ENCODE results near the gene HIPK1. TPM values are rescaled to one million over a fixed set of nuclear protein-coding genes. Genes with fewer than 3 reads are reported as not detected.

Gene HIPK1
- total RNA-seq, 4 donors from 2014 or later = 59.4 to 81.8 (median 69.7) TPM

GRCh38 chr1:113977906-113978305, 48.8 kb downstream of the HIPK1 start:
- Histone ChIP-seq H3K9me3 (no peaks in the 10 kb centered on the region), H3K4me3 (no peak overlapping the region), H3K27me3 (no peaks in the 10 kb centered on the region), H3K4me1 (peaks cover 41% of the 10 kb centered on the region), H3K36me3 (peaks cover 21% of the 10 kb centered on the region), H3K27ac (no peak overlapping the region)
- WGBS = 65% methylated on average over 3 of the region's 3 CpGs
- no peak for TF ChIP-seq EP300 (IDR thresholded peaks at IDR 0.05)
- TF ChIP-seq POLR2A (IDR thresholded peaks at IDR 0.05) = no peak
- TF ChIP-seq, protein P1, sequence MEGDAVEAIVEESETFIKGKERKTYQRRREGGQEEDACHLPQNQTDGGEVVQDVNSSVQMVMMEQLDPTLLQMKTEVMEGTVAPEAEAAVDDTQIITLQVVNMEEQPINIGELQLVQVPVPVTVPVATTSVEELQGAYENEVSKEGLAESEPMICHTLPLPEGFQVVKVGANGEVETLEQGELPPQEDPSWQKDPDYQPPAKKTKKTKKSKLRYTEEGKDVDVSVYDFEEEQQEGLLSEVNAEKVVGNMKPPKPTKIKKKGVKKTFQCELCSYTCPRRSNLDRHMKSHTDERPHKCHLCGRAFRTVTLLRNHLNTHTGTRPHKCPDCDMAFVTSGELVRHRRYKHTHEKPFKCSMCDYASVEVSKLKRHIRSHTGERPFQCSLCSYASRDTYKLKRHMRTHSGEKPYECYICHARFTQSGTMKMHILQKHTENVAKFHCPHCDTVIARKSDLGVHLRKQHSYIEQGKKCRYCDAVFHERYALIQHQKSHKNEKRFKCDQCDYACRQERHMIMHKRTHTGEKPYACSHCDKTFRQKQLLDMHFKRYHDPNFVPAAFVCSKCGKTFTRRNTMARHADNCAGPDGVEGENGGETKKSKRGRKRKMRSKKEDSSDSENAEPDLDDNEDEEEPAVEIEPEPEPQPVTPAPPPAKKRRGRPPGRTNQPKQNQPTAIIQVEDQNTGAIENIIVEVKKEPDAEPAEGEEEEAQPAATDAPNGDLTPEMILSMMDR (IDR thresholded peaks at IDR 0.05) = no peak
- no peak for TF ChIP-seq POLR2AphosphoS5 (IDR thresholded peaks at IDR 0.05)
- no peak for DNase-seq (ENCODE audit: low spot score in 2 of 2)

DNA sequence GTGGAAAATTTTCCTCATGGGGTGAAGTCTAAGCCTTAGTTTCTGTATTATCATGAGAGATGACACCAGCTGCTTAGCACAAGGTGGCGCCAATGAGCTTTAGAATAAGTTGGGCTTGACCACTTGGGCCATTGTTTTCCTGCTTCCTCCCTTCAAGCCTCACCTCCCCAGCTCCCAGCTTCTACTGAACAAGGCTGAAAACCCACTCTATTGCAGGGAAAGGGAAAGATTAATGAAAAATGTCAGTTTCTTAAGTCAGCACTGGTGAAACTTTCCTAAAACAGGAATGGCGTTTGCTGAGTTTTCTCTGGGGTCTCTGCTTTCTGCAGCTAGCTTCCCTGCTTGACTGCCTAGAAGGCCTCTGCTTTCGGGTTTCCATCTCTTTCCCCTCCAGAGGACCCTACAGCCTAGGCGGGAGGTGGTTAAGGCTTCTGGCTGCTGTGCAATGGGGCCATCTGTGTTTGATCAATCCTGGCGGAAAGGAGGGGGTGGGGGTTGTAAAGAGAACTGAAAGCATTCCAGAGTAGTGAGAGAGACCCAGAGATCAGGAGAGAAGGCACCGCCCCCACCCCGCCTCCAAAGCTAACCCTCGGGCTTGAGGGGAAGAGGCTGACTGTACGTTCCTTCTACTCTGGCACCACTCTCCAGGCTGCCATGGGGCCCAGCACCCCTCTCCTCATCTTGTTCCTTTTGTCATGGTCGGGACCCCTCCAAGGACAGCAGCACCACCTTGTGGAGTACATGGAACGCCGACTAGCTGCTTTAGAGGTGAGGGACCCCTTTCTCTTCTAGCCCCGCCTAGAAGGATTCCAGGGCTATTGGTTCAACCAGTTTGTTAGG, 50.0 kb downstream of the HIPK1 start, which contains the start of gene OLFML3:
TSS of gene OLFML3 (plus strand) at position 612 of the 840 bp plus-strand sequence. CDS start at position 655, 43 bp downstream.
- Histone ChIP-seq H3K4me1 (peaks cover 53% of the 10 kb centered on the region), H3K4me3 (peak within 1 kb of the TSS; percentile 42), H3K9me3 (no peaks in the 10 kb centered on the region), H3K36me3 (peaks cover 9% of the 10 kb centered on the region), H3K27me3 (no peaks in the 10 kb centered on the region), H3K27ac (peak within 1 kb of the TSS; percentile 75)
- 20% methylated on average over 12 of the region's 13 CpGs for WGBS
- DNase-seq (ENCODE audit: low spot score in 2 of 2) = peak; percentile 87 to 91
- TF ChIP-seq, protein P1 (IDR thresholded peaks at IDR 0.05) = peak; percentile 52 to 59
- TF ChIP-seq POLR2AphosphoS5 (IDR thresholded peaks at IDR 0.05) = no peak

- Histone ChIP-seq H3K36me3 (peaks cover under 1% of the 10 kb centered on the region), H3K27ac (peak overlapping the region; percentile 75), H3K4me1 (peaks cover 55% of the 10 kb centered on the region), H3K4me3 (peak overlapping the region; percentile 42), H3K9me3 (no peaks in the 10 kb centered on the region), H3K27me3 (no peaks in the 10 kb centered on the region)
- no peak for DNase-seq (ENCODE audit: low spot score in 2 of 2)
- TF ChIP-seq POLR2A (IDR thresholded peaks at IDR 0.05) (no peak), EP300 (IDR thresholded peaks at IDR 0.05) (no peak)
- TF ChIP-seq, protein P1 (IDR thresholded peaks at IDR 0.05) = no peak
- WGBS = 44% methylated on average over 8 of the region's 10 CpGs
Measured at GRCh38 chr1:113980110-113980509, 51.0 kb downstream of the HIPK1 start.

DNA sequence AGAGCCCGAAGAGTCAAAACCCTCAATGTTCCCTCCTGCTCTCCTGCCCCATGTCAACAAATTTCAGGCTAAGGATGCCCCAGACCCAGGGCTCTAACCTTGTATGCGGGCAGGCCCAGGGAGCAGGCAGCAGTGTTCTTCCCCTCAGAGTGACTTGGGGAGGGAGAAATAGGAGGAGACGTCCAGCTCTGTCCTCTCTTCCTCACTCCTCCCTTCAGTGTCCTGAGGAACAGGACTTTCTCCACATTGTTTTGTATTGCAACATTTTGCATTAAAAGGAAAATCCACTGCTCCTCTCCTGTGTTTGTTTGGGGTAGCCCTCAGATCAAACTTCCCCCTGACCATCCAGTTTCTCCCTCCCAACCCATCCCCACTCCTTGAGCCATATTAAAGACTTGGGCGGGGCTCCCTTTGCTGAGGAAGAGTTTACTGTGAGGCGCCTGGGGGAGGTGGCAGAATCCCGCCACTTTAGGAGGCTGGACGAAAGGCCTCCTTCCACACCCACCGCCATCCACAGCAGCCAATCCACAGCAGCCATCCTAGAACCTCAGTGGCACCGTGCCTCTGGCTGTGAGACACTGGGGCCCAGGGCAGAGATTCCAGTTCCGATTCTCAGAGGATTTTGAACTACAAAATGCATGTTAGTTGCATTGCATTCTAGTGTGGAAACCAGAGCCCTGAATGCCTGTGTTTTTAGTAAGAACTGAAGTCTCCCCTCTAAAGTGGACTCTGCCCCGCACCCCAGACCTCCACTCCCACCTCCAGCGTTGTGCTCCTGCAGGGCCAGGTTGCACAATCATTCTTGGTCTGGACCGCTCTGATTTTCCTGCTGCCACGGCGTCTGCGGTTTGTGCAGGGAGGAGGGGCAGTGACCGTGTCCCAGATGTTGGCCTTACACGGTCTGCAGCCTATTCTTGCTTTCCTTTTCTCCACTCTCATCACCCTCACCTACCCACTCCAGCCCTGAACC, 53.1 kb downstream of the HIPK1 start:
- WGBS = 57% methylated on average over 18 of the region's 18 CpGs
- Histone ChIP-seq H3K27ac (peak overlapping the region; percentile 75), H3K36me3 (no peaks in the 10 kb centered on the region), H3K4me3 (peak overlapping the region; percentile 42), H3K27me3 (no peaks in the 10 kb centered on the region), H3K4me1 (peaks cover 40% of the 10 kb centered on the region), H3K9me3 (no peaks in the 10 kb centered on the region)
- peak in 1 of 2 donors; percentile 80 for DNase-seq (ENCODE audit: low spot score in 2 of 2)
- TF ChIP-seq EP300 (IDR thresholded peaks at IDR 0.05) (no peak), POLR2AphosphoS5 (IDR thresholded peaks at IDR 0.05) (no peak), POLR2A (IDR thresholded peaks at IDR 0.05) (no peak)
- TF ChIP-seq, protein P1 (IDR thresholded peaks at IDR 0.05) = no peak

Data from suprapubic skin (tissue), 4 donors.